MCF 10A (cell line): ENCODE measurements around the gene KCNV2. TPM values are rescaled to one million over a fixed set of nuclear protein-coding genes. Genes with fewer than 3 reads are reported as not detected.

Experiments used
- BruUV-seq: library from RNA; stranded (reverse); fragments of 400-500 nt; replicated peaks from 2 replicates; lab custom pipeline; 2021; lab: Mats Ljungman, UMichigan
- CTCF ChIA-PET: fragments of 300-600 bp; sonication (Branson Sonifier 250); formaldehyde crosslinking; extraction: SDS; loops from one replicate; lab custom pipeline; 2021; ENCODE audit warnings: antibody characterized with exemption, inconsistent platforms; lab: Yijun Ruan, JAX
- POLR2A ChIA-PET: fragments of 300-600, 350-650 bp; sonication (Branson Sonifier 250); formaldehyde crosslinking; extraction: SDS; loops from one replicate; lab custom pipeline; 2020; ENCODE audit warnings: antibody characterized with exemption, inconsistent platforms; lab: Yijun Ruan, JAX
- DNase-seq: peaks from one replicate; pipeline ENCODE4 v3.0.0-alpha.2; 2018; ENCODE audit not compliant: unreplicated experiment
- H3K27ac Mint-ChIP-seq: one replicate; pipeline ENCODE4 v1.8.0; 2022; ENCODE audit warnings: mild to moderate bottlenecking, low read depth, mixed read lengths; ENCODE audit not compliant: unreplicated experiment
- H3K27me3 Mint-ChIP-seq: one replicate; pipeline ENCODE4 v1.8.0; 2022; ENCODE audit warnings: mixed read lengths; ENCODE audit not compliant: insufficient read depth, unreplicated experiment
- H3K36me3 Mint-ChIP-seq: one replicate; pipeline ENCODE4 v1.8.0; 2022; ENCODE audit warnings: mild to moderate bottlenecking, moderate library complexity, mixed read lengths; ENCODE audit not compliant: insufficient read depth, unreplicated experiment
- H3K4me1 Mint-ChIP-seq: one replicate; pipeline ENCODE4 v1.8.0; 2022; ENCODE audit warnings: mixed read lengths; ENCODE audit not compliant: insufficient read depth, unreplicated experiment
- H3K4me3 Mint-ChIP-seq: one replicate; pipeline ENCODE4 v1.8.0; 2022; ENCODE audit warnings: mild to moderate bottlenecking, moderate library complexity, mixed read lengths; ENCODE audit not compliant: unreplicated experiment
- H3K9me3 Mint-ChIP-seq: one replicate; pipeline ENCODE4 v1.8.0; 2022; ENCODE audit warnings: mixed read lengths; ENCODE audit not compliant: unreplicated experiment
- intact Hi-C: fragments of 100-400 bp; cut with micrococcal nuclease; formaldehyde crosslinking; loops from 2 replicates; pipeline ENCODE4 v1.14.1; 2022
- total RNA-seq: library from RNA; stranded (reverse); gene quantifications from 2 replicates; pipeline ENCODE4 v1.2.3, GENCODE V29; 2022
- TF ChIP-seq, protein P1 (sequence below): fragments of 200-600 bp; IDR thresholded peaks from one replicate; pipeline ENCODE4 v1.8.0; 2022; ENCODE audit warnings: antibody characterized with exemption, mild to moderate bottlenecking; ENCODE audit not compliant: unreplicated experiment

Gene KCNV2
- total RNA-seq, 1 experiment from 2014 or later = not detected

DNA sequence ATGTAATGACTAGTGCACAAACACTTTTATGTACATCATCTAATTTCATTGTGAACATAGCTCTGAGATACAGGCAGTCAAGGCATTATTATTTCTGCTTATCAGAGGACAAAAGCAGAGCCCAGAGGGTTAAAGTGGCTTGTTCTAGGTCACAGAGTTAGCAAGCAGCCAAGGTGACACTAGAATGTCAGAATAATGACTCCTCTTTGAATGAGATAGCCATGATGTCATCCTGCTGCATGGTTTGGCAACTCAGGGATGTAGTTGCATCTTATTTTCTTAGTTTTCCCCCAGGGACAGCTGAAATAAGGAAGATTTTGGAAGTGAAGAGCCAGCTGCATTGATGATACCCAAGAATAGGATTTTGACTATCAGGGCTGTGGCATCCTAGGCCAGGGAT lies 54.4 kb downstream of the KCNV2 start:
- H3K4me3 Mint-ChIP-seq = no peak overlapping the region
- BruUV-seq = no TSS peak

DNA sequence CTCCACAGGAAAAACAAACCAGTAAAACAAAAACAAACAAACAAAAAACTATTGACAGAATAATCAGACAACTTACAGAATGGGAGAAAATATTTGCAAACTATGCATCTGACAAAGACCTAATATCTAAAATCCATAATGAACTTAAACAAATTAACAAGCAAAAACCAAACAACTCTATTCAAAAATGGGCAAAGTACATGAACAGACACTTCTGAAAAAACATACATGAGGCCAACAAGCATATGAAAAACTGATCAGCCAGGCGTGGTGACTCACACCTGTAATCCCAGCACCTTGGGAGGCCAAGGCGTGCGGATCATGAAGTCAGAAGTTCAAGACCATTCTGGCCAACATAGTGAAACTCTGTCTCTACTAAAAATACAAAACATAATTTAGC lies 60.1 kb downstream of the KCNV2 start:
- Mint-ChIP-seq H3K36me3 (peaks cover 91% of the 10 kb centered on the region), H3K9me3 (peaks cover 9% of the 10 kb centered on the region), H3K4me3 (no peak overlapping the region), H3K4me1 (no peaks in the 10 kb centered on the region), H3K27me3 (no peaks in the 10 kb centered on the region), H3K27ac (no peak overlapping the region)
- no TSS peak for BruUV-seq
- CTCF ChIA-PET = no interaction called here
- TF ChIP-seq, protein P1, sequence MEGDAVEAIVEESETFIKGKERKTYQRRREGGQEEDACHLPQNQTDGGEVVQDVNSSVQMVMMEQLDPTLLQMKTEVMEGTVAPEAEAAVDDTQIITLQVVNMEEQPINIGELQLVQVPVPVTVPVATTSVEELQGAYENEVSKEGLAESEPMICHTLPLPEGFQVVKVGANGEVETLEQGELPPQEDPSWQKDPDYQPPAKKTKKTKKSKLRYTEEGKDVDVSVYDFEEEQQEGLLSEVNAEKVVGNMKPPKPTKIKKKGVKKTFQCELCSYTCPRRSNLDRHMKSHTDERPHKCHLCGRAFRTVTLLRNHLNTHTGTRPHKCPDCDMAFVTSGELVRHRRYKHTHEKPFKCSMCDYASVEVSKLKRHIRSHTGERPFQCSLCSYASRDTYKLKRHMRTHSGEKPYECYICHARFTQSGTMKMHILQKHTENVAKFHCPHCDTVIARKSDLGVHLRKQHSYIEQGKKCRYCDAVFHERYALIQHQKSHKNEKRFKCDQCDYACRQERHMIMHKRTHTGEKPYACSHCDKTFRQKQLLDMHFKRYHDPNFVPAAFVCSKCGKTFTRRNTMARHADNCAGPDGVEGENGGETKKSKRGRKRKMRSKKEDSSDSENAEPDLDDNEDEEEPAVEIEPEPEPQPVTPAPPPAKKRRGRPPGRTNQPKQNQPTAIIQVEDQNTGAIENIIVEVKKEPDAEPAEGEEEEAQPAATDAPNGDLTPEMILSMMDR = no peak
- intact Hi-C loops = no loop called here
- POLR2A ChIA-PET = no interaction called here
- no peak for DNase-seq

More for the DNA sequence above, 54.4 kb downstream of the KCNV2 start:
- H3K4me1 Mint-ChIP-seq = no peaks in the 10 kb centered on the region
- TF ChIP-seq, protein P1 = no peak
- H3K27me3 Mint-ChIP-seq = no peaks in the 10 kb centered on the region
- H3K36me3 Mint-ChIP-seq = peaks cover 69% of the 10 kb centered on the region
- ChIA-PET POLR2A (no interaction called here), CTCF (interaction anchor here (0.7 kb wide), 1 partner anchor 234 kb away, joined by 3 read pairs; no protein-coding TSS in a partner anchor)
- intact Hi-C loops = no loop called here
- no peak overlapping the region for H3K27ac Mint-ChIP-seq
- peak; percentile 2 for DNase-seq
- H3K9me3 Mint-ChIP-seq = peaks cover 9% of the 10 kb centered on the region

DNA sequence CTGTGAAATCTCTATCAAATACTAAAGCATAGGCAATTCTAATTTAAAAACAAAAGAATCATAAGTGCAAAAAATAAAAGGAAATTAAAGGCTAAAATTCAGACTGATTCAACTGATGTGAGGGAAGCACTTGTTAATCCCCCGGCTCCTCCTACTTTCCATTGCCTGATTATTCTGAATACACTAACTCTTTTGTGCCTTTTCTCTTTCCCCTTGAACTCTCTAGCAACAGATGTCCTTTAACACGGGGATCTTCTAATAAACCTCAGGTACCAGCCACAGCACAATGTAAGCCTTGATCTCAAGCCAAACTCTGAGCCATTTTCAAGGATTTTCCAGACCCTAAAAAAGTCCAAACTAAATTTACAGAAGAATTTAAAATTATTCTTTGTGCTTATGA lies 61.5 kb downstream of the KCNV2 start:
- TF ChIP-seq, protein P1 = no peak

More for the DNA sequence above, 61.5 kb downstream of the KCNV2 start:
- BruUV-seq = no TSS peak
- H3K27ac Mint-ChIP-seq = no peak overlapping the region
- H3K4me3 Mint-ChIP-seq = no peak overlapping the region
- DNase-seq = no peak
- no peaks in the 10 kb centered on the region for H3K27me3 Mint-ChIP-seq
- ChIA-PET POLR2A (no interaction called here), CTCF (no interaction called here)
- H3K9me3 Mint-ChIP-seq = peaks cover 2% of the 10 kb centered on the region
- H3K4me1 Mint-ChIP-seq = no peaks in the 10 kb centered on the region
- intact Hi-C loops = no loop called here
- H3K36me3 Mint-ChIP-seq = peaks cover 91% of the 10 kb centered on the region

Other genes with a start within 250 kb of the KCNV2 start
- 5.0 and 7.2 TPM in 2 replicates for gene VLDLR, start 95.7 kb upstream of the KCNV2 start, total RNA-seq
- 65.3 and 83.0 TPM in 2 replicates for gene PUM3, start 126.6 kb downstream of the KCNV2 start, total RNA-seq